H1 (cell line): ENCODE measurements around the gene NELL1. TPM values are rescaled to one million over a fixed set of nuclear protein-coding genes. Genes with fewer than 3 reads are reported as not detected.

Source experiments
- CTCF ChIA-PET: fragments of 300-600 bp; sonication (Branson Sonifier 250); formaldehyde crosslinking; loops from one replicate; lab custom pipeline; 2021; ENCODE audit not compliant: partially characterized antibody; lab: Charles Lee
- POLR2A ChIA-PET: fragments of 300-600 bp; sonication (Branson Sonifier 250); formaldehyde crosslinking; loops from one replicate; lab custom pipeline; 2021; ENCODE audit warnings: inconsistent platforms; ENCODE audit not compliant: partially characterized antibody; lab: Charles Lee
- DNase-seq, 2 experiments: peaks; one replicate each; pipeline versions ENCODE4 v3.0.0 to v3.0.0-alpha.2; 2010 to 2022; ENCODE audit warnings: low spot score in 2 of 2, low read depth in 1 of 2, mixed read lengths in 1 of 2
- FAIRE-seq: peaks from 2 replicates; lab custom pipeline; 2011; peaks lifted over from hg19 to GRCh38; lab: Jason Lieb, UNC
- H2AFZ ChIP-seq: 2 replicates; pipeline ENCODE4 v1.8.1; 2012; ENCODE audit warnings: low read length, inconsistent platforms
- H2AK5ac ChIP-seq: 2 replicates; pipeline ENCODE4 v1.6.1; 2013; ENCODE audit warnings: low read depth, low read length
- H2BK120ac ChIP-seq: replicated peaks from 2 replicates; pipeline ENCODE3; 2013; ENCODE audit warnings: low read depth, low read length, inconsistent platforms
- H2BK12ac ChIP-seq: 2 replicates; pipeline ENCODE4 v1.6.1; 2013; ENCODE audit warnings: low read depth, low read length
- H2BK15ac ChIP-seq: 2 replicates; pipeline ENCODE4 v1.6.1; 2013; ENCODE audit warnings: low read length
- H2BK20ac ChIP-seq: 2 replicates; pipeline ENCODE4 v1.6.1; 2013; ENCODE audit warnings: low read length
- H2BK5ac ChIP-seq: 2 replicates; pipeline ENCODE4 v1.6.1; 2013; ENCODE audit warnings: low read depth, low read length
- H3K14ac ChIP-seq: 2 replicates; pipeline ENCODE4 v1.6.1; 2013; ENCODE audit warnings: inconsistent platforms; ENCODE audit not compliant: insufficient read length
- H3K18ac ChIP-seq: 2 replicates; pipeline ENCODE4 v1.6.1; 2013; ENCODE audit warnings: low read length; ENCODE audit errors: extremely low read depth
- H3K23ac ChIP-seq: 2 replicates; pipeline ENCODE4 v1.6.1; 2013; ENCODE audit warnings: inconsistent platforms; ENCODE audit not compliant: insufficient read length
- H3K23me2 ChIP-seq: 2 replicates; pipeline ENCODE4 v1.6.1; 2013; ENCODE audit warnings: low read depth, low read length
- H3K27ac ChIP-seq: 2 replicates; pipeline ENCODE4 v1.6.1; 2011; ENCODE audit warnings: low read depth, low read length, inconsistent platforms
- H3K27me3 ChIP-seq, 4 experiments: replicated peaks in 1 of 4; 1 replicate in 1 of 4; 2 replicates in 3 of 4; pipeline versions ENCODE4 v1.6.1 to v1.8.1; 2011 to 2013; ENCODE audit warnings: low read length in 3 of 4, mild to moderate bottlenecking in 3 of 4, inconsistent platforms in 2 of 4, mixed read lengths in 2 of 4, moderate library complexity in 1 of 4; ENCODE audit not compliant: control insufficient read depth in 3 of 4, insufficient read depth in 3 of 4; ENCODE audit errors: extremely low read depth in 1 of 4
- H3K36me3 ChIP-seq, 4 experiments: 2 replicates each; pipeline versions ENCODE4 v1.6.1 to v1.8.1; 2011 to 2013; ENCODE audit warnings: mild to moderate bottlenecking in 4 of 4, low read length in 3 of 4, moderate library complexity in 2 of 4, control low read depth in 1 of 4, inconsistent platforms in 1 of 4; ENCODE audit not compliant: insufficient read depth in 4 of 4, control insufficient read depth in 2 of 4
- H3K4ac ChIP-seq: replicated peaks from 2 replicates; pipeline ENCODE3; 2013; ENCODE audit warnings: low read length, low read depth, mixed read lengths, inconsistent platforms; ENCODE audit not compliant: insufficient read length
- H3K4me1 ChIP-seq, 4 experiments: replicated peaks in 1 of 4; 1 replicate in 1 of 4; 2 replicates in 3 of 4; pipeline versions ENCODE4 v1.6.1 to v1.8.1; 2011 to 2013; ENCODE audit warnings: low read length in 3 of 4, inconsistent platforms in 2 of 4, mixed read lengths in 1 of 4; ENCODE audit not compliant: insufficient read depth in 4 of 4, control insufficient read depth in 3 of 4
- H3K4me2 ChIP-seq, 2 experiments: 2 replicates each; pipeline versions ENCODE4 v1.6.1 to v1.8.1; 2011 to 2013; ENCODE audit warnings: low read depth in 2 of 2, low read length in 2 of 2, control low read depth in 1 of 2, inconsistent platforms in 1 of 2, mild to moderate bottlenecking in 1 of 2; ENCODE audit not compliant: insufficient read depth in 1 of 2
- H3K4me3 ChIP-seq, 4 experiments: fragments of 200-600, 300-600 bp in 1 of 4; sonication (generic), shearing (Covaris generic), sonication (Bioruptor Twin) in 1 of 4; 2 replicates each; pipeline versions ENCODE4 v1.5.1 to v1.8.1; 2011 to 2016; ENCODE audit warnings: low read length in 4 of 4, low read depth in 3 of 4, control low read depth in 2 of 4, inconsistent platforms in 2 of 4, mild to moderate bottlenecking in 2 of 4, mixed read lengths in 1 of 4, moderate library complexity in 1 of 4; ENCODE audit not compliant: insufficient read depth in 2 of 4; ENCODE audit errors: extremely low read depth in 1 of 4
- H3K56ac ChIP-seq: replicated peaks from 2 replicates; pipeline ENCODE3; 2013; ENCODE audit warnings: low read depth, mild to moderate bottlenecking, mixed read lengths, low read length, inconsistent platforms; ENCODE audit not compliant: insufficient read length
- H3K79me1 ChIP-seq: 2 replicates; pipeline ENCODE4 v1.6.1; 2013; ENCODE audit warnings: low read depth, low read length, control low read depth
- H3K79me2 ChIP-seq, 2 experiments: 2 replicates each; pipeline versions ENCODE4 v1.6.1 to v1.8.1; 2012 to 2013; ENCODE audit warnings: low read length in 2 of 2, mild to moderate bottlenecking in 2 of 2, inconsistent platforms in 1 of 2; ENCODE audit not compliant: insufficient read depth in 2 of 2, control insufficient read depth in 1 of 2
- H3K9ac ChIP-seq, 4 experiments: replicated peaks in 1 of 4; 1 replicate in 1 of 4; 2 replicates in 3 of 4; pipeline versions ENCODE4 v1.6.1 to v1.8.1; 2011 to 2013; ENCODE audit warnings: low read depth in 3 of 4, low read length in 3 of 4, control low read depth in 2 of 4, mild to moderate bottlenecking in 2 of 4, moderate library complexity in 2 of 4, inconsistent platforms in 1 of 4; ENCODE audit errors: extremely low read depth in 1 of 4
- H3K9me3 ChIP-seq, 2 experiments: 2 replicates each; pipeline versions ENCODE4 v1.6.1 to v1.8.1; 2012 to 2013; ENCODE audit warnings: mild to moderate bottlenecking in 2 of 2, moderate library complexity in 2 of 2, control low read depth in 1 of 2, inconsistent platforms in 1 of 2, low read depth in 1 of 2, low read length in 1 of 2, mixed read lengths in 1 of 2; ENCODE audit not compliant: insufficient read depth in 2 of 2
- H4K20me1 ChIP-seq, 2 experiments: replicated peaks in 1 of 2; 2 replicates each; pipeline versions ENCODE3 to v1.8.1; 2011 to 2013; ENCODE audit warnings: inconsistent platforms in 2 of 2, low read length in 2 of 2, mild to moderate bottlenecking in 1 of 2; ENCODE audit not compliant: insufficient read depth in 2 of 2, control insufficient read depth in 1 of 2
- H4K5ac ChIP-seq: 2 replicates; pipeline ENCODE4 v1.6.1; 2013; ENCODE audit warnings: low read length, low read depth, mixed read lengths, inconsistent platforms; ENCODE audit not compliant: insufficient read length
- H4K8ac ChIP-seq: 2 replicates; pipeline ENCODE4 v1.8.0; 2013; ENCODE audit warnings: mild to moderate bottlenecking, moderate library complexity, low read length, inconsistent platforms; ENCODE audit not compliant: insufficient read depth; ENCODE audit errors: extremely low read depth
- H4K91ac ChIP-seq: replicated peaks from 2 replicates; pipeline ENCODE3; 2013; ENCODE audit warnings: low read length, mixed read lengths, inconsistent platforms; ENCODE audit not compliant: insufficient read length
- ASH2L ChIP-seq: fragments of 200-600, 300-600 bp; sonication (generic); IDR thresholded peaks from one replicate; pipeline ENCODE4 v1.7.1; 2017; ENCODE audit warnings: low read length
- CTCF ChIP-seq, 3 experiments: IDR thresholded peaks; 1 replicate in 2 of 3; 2 replicates in 1 of 3; pipeline versions ENCODE4 v1.5.1 to v1.6.1; 2011; ENCODE audit warnings: low read length in 3 of 3, mild to moderate bottlenecking in 3 of 3, inconsistent platforms in 2 of 3, low read depth in 1 of 3, moderate library complexity in 1 of 3; ENCODE audit not compliant: insufficient read depth in 1 of 3; ENCODE audit errors: control extremely low read depth in 1 of 3
- EGR1 ChIP-seq: IDR thresholded peaks from 2 replicates; pipeline ENCODE4 v1.6.1; 2011; ENCODE audit warnings: low read depth, low read length, borderline replicate concordance
- FOSL1 ChIP-seq: IDR thresholded peaks from 2 replicates; pipeline ENCODE4 v1.6.1; 2011; ENCODE audit warnings: mild to moderate bottlenecking, low read depth, low read length, moderate library complexity; ENCODE audit not compliant: insufficient read depth
- KDM4A ChIP-seq: IDR thresholded peaks from one replicate; pipeline ENCODE4 v1.7.1; 2012; ENCODE audit warnings: low read depth, mild to moderate bottlenecking, moderate library complexity, low read length, inconsistent platforms; ENCODE audit not compliant: severe bottlenecking
- RAD21 ChIP-seq, 2 experiments: IDR thresholded peaks in 1 of 2; conservative IDR thresholded peaks in 1 of 2; 2 replicates each; pipeline ENCODE4 v1.6.1; 2011; ENCODE audit warnings: low read depth in 2 of 2, low read length in 2 of 2, improper control_type of control experiment in 1 of 2, inconsistent platforms in 1 of 2, mild to moderate bottlenecking in 1 of 2, moderate library complexity in 1 of 2
- RNF2 ChIP-seq: fragments of 200-900, 300-1000 bp; sonication (generic); IDR thresholded peaks from 2 replicates; pipeline ENCODE4 v1.7.1; 2016; ENCODE audit warnings: borderline replicate concordance, low read depth, mild to moderate bottlenecking, antibody characterized with exemption, low read length; ENCODE audit not compliant: poor library complexity, severe bottlenecking; ENCODE audit errors: missing control alignments
- SIN3A ChIP-seq, 2 experiments: IDR thresholded peaks in 1 of 2; conservative IDR thresholded peaks in 1 of 2; 2 replicates each; pipeline ENCODE4 v1.6.1; 2011 to 2012; ENCODE audit warnings: low read length in 2 of 2, improper control_type of control experiment in 1 of 2, low read depth in 1 of 2, mild to moderate bottlenecking in 1 of 2
- SUZ12 ChIP-seq: fragments of 200-600 bp; sonication (generic); IDR thresholded peaks from 2 replicates; pipeline ENCODE4 v1.6.1; 2012; ENCODE audit warnings: mild to moderate bottlenecking, inconsistent platforms, low read length, moderate library complexity, mixed read lengths
- ZNF274 ChIP-seq: IDR thresholded peaks from 2 replicates; pipeline ENCODE4 v1.7.0; 2012; ENCODE audit warnings: low read length, borderline replicate concordance; ENCODE audit errors: extremely low read depth
- whole genome bisulfite sequencing, 2 experiments: shearing (Covaris generic) in 1 of 2; methylation state at CpG; one replicate each; pipeline versions ENCODE4 v1.1.6 to v1.1.7; 2013 to 2015; ENCODE audit warnings: low lambda C conversion rate in 2 of 2, mixed read lengths in 2 of 2, inconsistent platforms in 1 of 2, low coverage in 1 of 2, missing lambda C conversion rate in 1 of 2; ENCODE audit not compliant: insufficient replicate concordance in 2 of 2, insufficient coverage in 1 of 2, insufficient read length in 1 of 2; ENCODE audit errors: extremely low coverage in 1 of 2, missing lambda C conversion rate in 1 of 2; 5-methylcytosine and 5-hydroxymethylcytosine counted together
- polyA plus RNA-seq, 7 experiments: library from polyadenylated mRNA; depleted of rRNA in 3 of 7; stranded (reverse) in 5 of 7; unstranded in 2 of 7; fragments of >200 nt in 5 of 7; fragments of 200-250 nt in 2 of 7; gene quantifications; 1 replicate in 5 of 7; 2 replicates in 1 of 7; 4 replicates in 1 of 7; pipeline versions ENCODE4 v1.2.1 to v1.2.3, GENCODE V29; 2011 to 2013; ENCODE audit warnings: missing spikeins in 2 of 7, mixed read lengths in 2 of 7
- total RNA-seq: library from RNA; stranded (reverse); fragmentation: NEBNext Ultra II Directional; extraction: Animal tissue kit (Norgen Biotek cat#: 25700); gene quantifications from 2 replicates; pipeline ENCODE4 v1.2.1, GENCODE V29; 2021

Gene NELL1
- total and polyA plus RNA-seq, 2 of the 8 experiments (the other 6 are each of a cell fraction or from before 2014, with no cell fraction given) = 0.21 TPM; not detected in 1

GRCh38 chr11:20874358-20874757 lies 205.0 kb downstream of the NELL1 start:
- no peak for FAIRE-seq
- ChIA-PET POLR2A (interaction anchor here (1.2 kb wide), 1 partner anchor 39 kb away, joined by 3 read pairs; no protein-coding TSS in a partner anchor), CTCF (interaction anchor here (0.6 to 4.8 kb wide), 31 partner anchors 9 to 637 kb away, joined by 3 to 38 read pairs (median 5); no protein-coding TSS in a partner anchor)
- Histone ChIP-seq H2BK20ac (no peak overlapping the region), H3K4me1 (peaks cover 0 to 3% (median 1%) of the 10 kb centered on the region in 4 experiments; a peak in 2 of 7 replicates), H3K18ac (no peak overlapping the region), H3K79me1 (no peaks in the 10 kb centered on the region), H3K79me2 (no peaks in the 10 kb centered on the region), H3K23ac (no peak overlapping the region), H3K56ac (no peak overlapping the region), H4K5ac (no peak overlapping the region), H3K27ac (no peak overlapping the region), H3K27me3 (no peaks in the 10 kb centered on the region), H2BK5ac (no peak overlapping the region), H3K9ac (no peak overlapping the region), H3K23me2 (no peaks in the 10 kb centered on the region), H2BK12ac (no peak overlapping the region), H3K4ac (no peak overlapping the region), H2AK5ac (no peak overlapping the region), H2BK15ac (no peak overlapping the region), H4K8ac (no peak overlapping the region), H3K14ac (no peak overlapping the region), H3K36me3 (no peaks in the 10 kb centered on the region), H4K20me1 (no peaks in the 10 kb centered on the region), H3K4me3 (no peak overlapping the region), H4K91ac (no peak overlapping the region), H2AFZ (no peak overlapping the region), H3K9me3 (no peaks in the 10 kb centered on the region), H3K4me2 (no peak overlapping the region), H2BK120ac (no peak overlapping the region)
- 98% methylated on average over 3 of the region's 3 CpGs; no CpG with 5 or more reads in 1 of the 2 experiments for WGBS, 2 experiments
- TF ChIP-seq ASH2L = no peak
- no peak for TF ChIP-seq SIN3A (conservative IDR thresholded peaks at IDR 0.05 in 1 of 2, IDR thresholded peaks at IDR 0.05 in 1 of 2; ENCODE audit: low read depth in 1 of 2, low read length in 2 of 2)
- no peak for TF ChIP-seq KDM4A
- no peak for TF ChIP-seq FOSL1
- no peak for TF ChIP-seq ZNF274
- peak in 2 of 3 experiments; percentile 4 to 47; a peak in 2 of 4 replicates for TF ChIP-seq CTCF (IDR thresholded peaks at IDR 0.05; ENCODE audit: control extremely low read depth in 1 of 3, insufficient read depth in 1 of 3, low read depth in 1 of 3, low read length in 3 of 3)
- TF ChIP-seq SUZ12 = no peak
- TF ChIP-seq EGR1 = no peak
- no peak for TF ChIP-seq RNF2
- peak; percentile 26 to 35; a peak in 3 of 4 replicates for TF ChIP-seq RAD21 (IDR thresholded peaks at IDR 0.05 in 1 of 2, conservative IDR thresholded peaks at IDR 0.05 in 1 of 2; ENCODE audit: low read depth in 2 of 2, low read length in 2 of 2)
- no peak for DNase-seq
